NT2/D1 (cell line): ENCODE data around the gene BCL2.

Source experiments
- DNase-seq: peaks from one replicate; pipeline ENCODE4 v3.0.0-alpha.2; 2011; ENCODE audit warnings: low read depth, low spot score
- H3K27me3 ChIP-seq: 2 replicates; pipeline ENCODE4 v1.6.0; 2011; ENCODE audit warnings: mild to moderate bottlenecking; ENCODE audit not compliant: insufficient read length, insufficient read depth
- H3K36me3 ChIP-seq: 2 replicates; pipeline ENCODE4 v1.6.1; 2011; ENCODE audit warnings: mild to moderate bottlenecking, low read length, mixed read lengths; ENCODE audit not compliant: insufficient read depth, insufficient read length
- H3K4me1 ChIP-seq: 2 replicates; pipeline ENCODE4 v1.5.1; 2011; ENCODE audit not compliant: insufficient read depth, insufficient read length
- H3K4me3 ChIP-seq: 2 replicates; pipeline ENCODE4 v1.5.1; 2011; ENCODE audit warnings: low read depth; ENCODE audit not compliant: insufficient read length
- H3K9ac ChIP-seq: 2 replicates; pipeline ENCODE4 v1.6.0; 2011; ENCODE audit warnings: low read depth; ENCODE audit not compliant: insufficient read length
- H3K9me3 ChIP-seq: 2 replicates; pipeline ENCODE4 v1.5.1; 2011; ENCODE audit warnings: mild to moderate bottlenecking, low read length; ENCODE audit not compliant: insufficient read depth
- SUZ12 ChIP-seq: IDR thresholded peaks from 2 replicates; pipeline ENCODE4 v1.6.1; 2011; ENCODE audit not compliant: insufficient read length, insufficient read depth; ENCODE audit errors: extremely low read depth
- YY1 ChIP-seq: IDR thresholded peaks from 2 replicates; pipeline ENCODE4 v1.6.1; 2011; ENCODE audit not compliant: insufficient read length, insufficient read depth
- ZNF274 ChIP-seq: IDR thresholded peaks from 2 replicates; pipeline ENCODE4 v1.6.1; 2011; ENCODE audit warnings: mild to moderate bottlenecking, low read depth, low read length

BCL2 gene

DNA sequence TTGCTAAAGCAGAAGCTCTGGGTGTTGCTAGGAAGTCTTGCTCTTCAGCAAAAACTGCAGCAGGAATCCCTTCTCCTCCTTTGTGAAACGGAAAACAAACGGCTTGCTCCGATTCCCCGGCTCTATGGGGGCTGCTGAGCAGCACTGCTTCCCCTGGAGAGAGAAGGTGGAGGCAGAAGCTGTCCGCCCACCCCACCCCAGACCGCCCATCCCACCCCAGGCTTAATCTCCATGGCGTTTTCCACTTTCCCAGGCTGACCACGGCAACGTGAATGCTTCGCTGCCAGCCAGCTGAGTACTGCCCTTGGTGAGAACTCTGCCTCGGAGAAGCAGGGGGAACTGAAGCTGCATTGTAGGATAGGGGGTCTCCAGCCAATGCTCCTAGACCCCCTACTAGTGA is 139.2 kb downstream of the BCL2 start:
- Histone ChIP-seq H3K9ac (no peak overlapping the region), H3K27me3 (no peaks in the 10 kb centered on the region), H3K9me3 (no peaks in the 10 kb centered on the region), H3K4me3 (no peak overlapping the region), H3K36me3 (no peaks in the 10 kb centered on the region), H3K4me1 (no peaks in the 10 kb centered on the region)
- no peak for TF ChIP-seq YY1
- no peak for TF ChIP-seq SUZ12
- DNase-seq: no peak

DNA sequence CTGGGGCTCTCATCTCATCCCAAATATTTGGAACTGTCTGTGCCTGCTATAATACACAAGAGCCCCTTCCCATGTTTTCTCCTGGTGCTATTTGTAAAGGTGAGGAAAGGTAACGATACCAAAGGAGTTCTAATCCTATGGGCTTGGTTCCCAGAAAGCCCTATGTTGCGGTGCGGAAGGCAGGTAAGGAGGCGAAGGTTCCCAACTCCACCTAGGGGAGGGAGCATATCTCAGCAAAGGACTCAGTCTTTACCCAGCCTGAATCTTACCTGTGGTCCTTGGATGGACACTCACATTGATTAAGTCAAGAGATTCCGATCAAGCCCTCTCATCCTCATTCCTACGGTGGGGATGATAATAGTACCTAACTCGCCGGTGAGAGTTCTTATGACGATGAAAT is 140.1 kb downstream of the BCL2 start:
- TF ChIP-seq SUZ12: no peak
- no peak for TF ChIP-seq YY1
- no peak for TF ChIP-seq ZNF274
- Histone ChIP-seq H3K27me3 (no peaks in the 10 kb centered on the region), H3K36me3 (no peaks in the 10 kb centered on the region), H3K9ac (no peak overlapping the region), H3K4me3 (no peak overlapping the region), H3K9me3 (no peaks in the 10 kb centered on the region), H3K4me1 (no peaks in the 10 kb centered on the region)
- no peak for DNase-seq

GRCh38 chr18:63178971-63179370 is 140.6 kb downstream of the BCL2 start:
- Histone ChIP-seq H3K4me1 (no peaks in the 10 kb centered on the region), H3K9me3 (no peaks in the 10 kb centered on the region), H3K9ac (no peak overlapping the region), H3K27me3 (no peaks in the 10 kb centered on the region), H3K36me3 (no peaks in the 10 kb centered on the region), H3K4me3 (no peak overlapping the region)
- DNase-seq: no peak
- TF ChIP-seq YY1: no peak
- no peak for TF ChIP-seq ZNF274
- TF ChIP-seq SUZ12: no peak

DNA sequence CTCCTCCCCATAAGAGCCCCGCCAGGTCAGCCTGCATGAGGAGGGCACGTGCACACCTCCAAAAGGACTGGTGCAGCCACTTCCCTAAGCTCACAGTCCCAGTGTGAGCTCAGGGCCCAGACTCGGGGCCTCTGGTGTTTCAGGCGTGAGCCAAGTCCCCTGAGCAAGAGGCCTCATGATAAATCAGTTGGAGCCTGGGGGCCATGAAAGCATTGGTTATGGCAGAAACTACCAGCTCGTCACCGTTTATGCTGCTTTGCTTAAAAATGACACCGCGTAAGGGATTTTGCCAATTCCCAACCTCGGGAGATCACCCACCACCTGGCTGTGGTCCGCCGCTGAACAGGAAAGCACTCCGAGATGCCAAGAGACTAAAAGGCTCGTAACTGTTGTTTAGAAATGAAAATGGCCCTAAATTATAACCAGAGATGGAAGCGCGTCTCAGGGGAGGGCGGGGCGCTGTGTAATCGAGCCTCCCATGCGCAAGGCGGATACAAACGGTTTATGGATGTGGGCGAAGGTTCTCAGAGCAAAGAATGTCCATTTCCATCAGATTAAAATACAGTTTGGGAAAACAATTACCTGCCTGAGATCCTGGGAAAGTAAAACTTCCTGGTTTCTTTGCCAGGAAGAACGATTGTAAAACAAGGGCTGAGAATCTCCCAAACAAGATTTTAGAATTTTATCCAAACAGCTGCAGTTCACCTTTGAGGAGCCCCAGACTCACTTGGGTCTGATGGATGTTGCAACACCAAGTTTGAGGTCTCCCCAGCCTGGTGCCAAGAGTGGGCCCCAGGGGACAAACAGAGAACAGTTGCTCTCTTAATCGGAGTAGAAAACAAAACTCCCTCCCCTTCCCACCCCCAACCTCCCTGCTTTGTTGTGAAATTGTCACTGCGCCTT is 141.4 kb downstream of the BCL2 start:
- H3K4me3 ChIP-seq: no peak overlapping the region
- no peaks in the 10 kb centered on the region for H3K36me3 ChIP-seq
- no peak for DNase-seq
- H3K9me3 ChIP-seq: no peaks in the 10 kb centered on the region
- no peak for TF ChIP-seq ZNF274
- TF ChIP-seq SUZ12: no peak
- TF ChIP-seq YY1: no peak
- no peaks in the 10 kb centered on the region for H3K27me3 ChIP-seq
- no peaks in the 10 kb centered on the region for H3K4me1 ChIP-seq
- H3K9ac ChIP-seq: no peak overlapping the region

DNA sequence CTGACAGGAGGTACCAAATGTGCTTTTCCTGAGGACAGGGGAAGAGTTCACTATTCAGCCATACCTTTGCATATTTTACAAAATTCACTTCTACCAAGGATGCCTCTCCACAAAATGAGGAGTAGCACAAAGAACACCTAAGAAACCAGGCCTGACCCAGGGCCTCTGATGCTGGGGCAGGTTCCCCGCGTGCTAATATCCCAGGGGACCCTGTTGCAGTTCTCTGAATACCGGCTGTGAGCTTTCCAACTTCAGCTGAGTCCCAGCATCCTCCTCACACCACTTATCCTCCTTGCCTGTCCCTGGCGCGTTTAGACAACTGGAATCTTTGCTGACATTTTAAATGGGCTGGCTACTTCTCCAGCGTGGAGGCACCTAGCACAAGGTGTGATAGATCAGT is 142.3 kb downstream of the BCL2 start:
- TF ChIP-seq ZNF274 (no peak), YY1 (no peak), SUZ12 (no peak)
- DNase-seq: no peak
- Histone ChIP-seq H3K27me3 (no peaks in the 10 kb centered on the region), H3K4me3 (no peak overlapping the region), H3K9me3 (no peaks in the 10 kb centered on the region), H3K4me1 (no peaks in the 10 kb centered on the region), H3K9ac (no peak overlapping the region), H3K36me3 (no peaks in the 10 kb centered on the region)

DNA sequence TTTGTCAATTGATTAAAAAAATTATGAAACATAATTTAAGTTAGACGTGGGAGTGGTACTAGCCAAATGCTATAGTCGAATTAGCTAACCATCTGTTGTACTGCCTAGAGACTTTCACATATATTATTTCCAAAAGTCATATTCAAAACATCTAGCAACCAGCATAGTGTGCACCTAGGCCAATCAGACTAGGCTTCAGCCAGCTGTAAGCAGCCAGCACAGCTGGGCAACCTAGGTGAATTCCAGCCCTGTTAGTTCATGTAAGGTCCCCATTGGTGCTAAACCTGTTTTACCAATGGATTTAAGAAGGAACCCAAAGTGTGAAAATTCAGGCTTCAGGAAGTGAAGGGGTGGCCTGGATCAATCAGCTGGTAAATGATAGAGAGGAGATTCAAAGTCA is 144.3 kb downstream of the BCL2 start:
- TF ChIP-seq SUZ12: no peak
- TF ChIP-seq ZNF274: no peak
- no peak for TF ChIP-seq YY1
- Histone ChIP-seq H3K4me3 (no peak overlapping the region), H3K9me3 (no peaks in the 10 kb centered on the region), H3K27me3 (no peaks in the 10 kb centered on the region), H3K36me3 (no peaks in the 10 kb centered on the region), H3K4me1 (no peaks in the 10 kb centered on the region), H3K9ac (no peak overlapping the region)
- no peak for DNase-seq

DNA sequence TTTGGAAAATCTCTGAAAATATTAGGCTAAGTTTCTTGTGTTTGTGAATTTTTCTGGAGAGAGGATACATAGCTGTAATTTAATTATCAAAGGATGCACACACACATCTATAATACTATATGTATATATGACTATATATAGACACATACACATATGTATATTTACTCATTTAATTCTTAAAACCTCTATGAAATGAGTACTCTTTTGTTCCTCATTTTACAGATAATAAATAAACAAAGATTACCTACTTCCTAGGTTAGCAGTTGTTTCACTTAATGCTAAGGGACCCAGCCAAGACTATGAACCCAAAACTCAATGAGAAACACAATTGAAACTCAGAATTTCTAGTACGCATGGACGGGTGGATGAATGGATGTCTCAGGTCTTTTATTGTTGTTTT is 145.6 kb downstream of the BCL2 start:
- TF ChIP-seq YY1 (no peak), ZNF274 (no peak), SUZ12 (no peak)
- H3K4me1 ChIP-seq: no peaks in the 10 kb centered on the region

DNA sequence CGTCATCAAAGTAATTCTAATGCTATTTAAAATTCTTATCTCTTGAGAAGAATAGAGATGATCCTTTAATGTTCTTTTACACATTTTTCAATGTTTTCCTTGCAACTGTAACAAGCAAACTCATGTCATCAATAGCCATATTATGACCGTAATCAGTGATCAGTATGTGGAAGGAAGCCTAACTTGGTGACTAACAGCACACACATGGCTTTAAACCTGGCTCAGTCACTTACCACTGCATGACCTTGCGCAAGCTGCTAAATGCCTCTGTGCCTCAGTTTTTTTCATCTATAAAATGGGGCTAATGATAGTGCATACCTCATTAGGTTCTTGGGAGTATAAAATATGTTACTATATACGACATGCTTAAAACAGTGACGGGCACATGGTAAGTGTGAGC is 149.7 kb downstream of the BCL2 start:
- DNase-seq: no peak
- H3K4me3 ChIP-seq: no peak overlapping the region
- H3K4me1 ChIP-seq: no peaks in the 10 kb centered on the region
- TF ChIP-seq YY1 (no peak), SUZ12 (no peak), ZNF274 (no peak)
- no peaks in the 10 kb centered on the region for H3K36me3 ChIP-seq
- no peaks in the 10 kb centered on the region for H3K9me3 ChIP-seq
- H3K9ac ChIP-seq: no peak overlapping the region
- H3K27me3 ChIP-seq: no peaks in the 10 kb centered on the region

More for the DNA sequence above, 145.6 kb downstream of the BCL2 start:
- no peak overlapping the region for H3K9ac ChIP-seq
- H3K4me3 ChIP-seq: no peak overlapping the region
- no peaks in the 10 kb centered on the region for H3K27me3 ChIP-seq
- H3K36me3 ChIP-seq: no peaks in the 10 kb centered on the region
- H3K9me3 ChIP-seq: no peaks in the 10 kb centered on the region
- no peak for DNase-seq
